Ovary (tissue), 9 donors: ENCODE data around the gene COL4A1. TPM values are rescaled to one million over a fixed set of nuclear protein-coding genes. Genes with fewer than 3 reads are reported as not detected.

Experiments
- DNase-seq, 5 donors: peaks; one replicate each; pipeline ENCODE4 v3.0.0-alpha.2; 2019 to 2020
- H3K27ac ChIP-seq, 2 donors: fragments of 200-600 bp; one replicate each; pipeline versions ENCODE4 v1.5.1 to v1.8.0; 2019 to 2022
- H3K27me3 ChIP-seq: fragments of 200-600 bp; one replicate; pipeline ENCODE4 v1.8.0; 2022
- H3K36me3 ChIP-seq: fragments of 200-600 bp; sonication (generic); one replicate; pipeline ENCODE4 v1.5.1; 2019
- H3K4me1 ChIP-seq: one replicate; pipeline ENCODE4 v1.8.1; 2013; ENCODE audit warnings: mild to moderate bottlenecking, moderate library complexity; ENCODE audit not compliant: insufficient read depth
- H3K4me3 ChIP-seq: fragments of 200-600 bp; sonication (generic); one replicate; pipeline ENCODE4 v1.5.1; 2017
- H3K9me3 ChIP-seq, 2 donors: fragments of 200-600 bp in 1 of 2; sonication (generic) in 1 of 2; one replicate each; pipeline versions ENCODE4 v1.5.1 to v1.8.1; 2013 to 2019; ENCODE audit warnings: mild to moderate bottlenecking in 1 of 2, moderate library complexity in 1 of 2
- EP300 ChIP-seq: sonication (generic); formaldehyde crosslinking; IDR thresholded peaks from one replicate; pipeline ENCODE4 v1.6.1; 2017; ENCODE audit warnings: antibody characterized with exemption
- POLR2A ChIP-seq: fragments of 450-650 bp; IDR thresholded peaks from one replicate; pipeline ENCODE4 v1.6.1; 2017; ENCODE audit warnings: antibody characterized with exemption, mild to moderate bottlenecking, moderate library complexity
- WGBS, 3 donors: extraction: QIAGEN DNeasy Blood & Tissue Kit in 1 of 3; methylation state at CpG; one replicate each; pipeline versions ENCODE4 v1.1.5 to v1.1.7; 2013 to 2017; 5-methylcytosine and 5-hydroxymethylcytosine counted together
- intact Hi-C, 4 donors: fragments of 100-400 bp; cut with DNase I; formaldehyde crosslinking; loops; one replicate each; pipeline versions ENCODE4 v1.11.0 to v1.15.1; 2022 to 2023
- polyA plus RNA-seq, 2 donors: library from polyadenylated mRNA; stranded (reverse); fragments of 200-250 nt in 1 of 2; fragments of 350-450 nt in 1 of 2; fragmentation: Illumina TruSeq in 1 of 2; extraction: RNeasy Lipid Tissue Mini Kit (QIAGEN cat#74804) in 1 of 2; gene quantifications; one replicate each; pipeline ENCODE4 v1.2.3, GENCODE V29; 2013 to 2014
- total RNA-seq, 7 donors: library from RNA; depleted of rRNA in 2 of 7; stranded (reverse); fragments of >200 nt in 2 of 7; fragmentation: NEBNext Ultra II Directional in 3 of 7; extraction: Animal tissue kit (Norgen Biotek cat#: 25700) in 3 of 7; gene quantifications; one replicate each; pipeline versions ENCODE4 v1.1.0 to v1.2.4, GENCODE V29; 2016 to 2023
- TF ChIP-seq, protein P1 (sequence below), 3 donors: fragments of 450-650 bp in 2 of 3; fragments of 200-600 bp in 1 of 3; IDR thresholded peaks; one replicate each; pipeline versions ENCODE4 v1.5.1 to v1.8.0; 2016 to 2022; ENCODE audit warnings: antibody characterized with exemption in 3 of 3, mild to moderate bottlenecking in 1 of 3
- donor health status: DM: no; HTN: no; CAD: no; lungs with moderate emphysema.
- donor health status: DM: no; HTN: no; CAD: no.
- donor health status: Bipolar disorder and iron deficiency.
- donor health status: DM: yes; HTN: yes; CAD: no.
- donor health status: DM: no; HTN: no; CAD: no.
- donor health status: DM: yes; HTN: yes; CAD: no.

The COL4A1 gene
- total and polyA plus RNA-seq, 9 donors, result 42.3 to 421 (median 87.5) TPM

DNA sequence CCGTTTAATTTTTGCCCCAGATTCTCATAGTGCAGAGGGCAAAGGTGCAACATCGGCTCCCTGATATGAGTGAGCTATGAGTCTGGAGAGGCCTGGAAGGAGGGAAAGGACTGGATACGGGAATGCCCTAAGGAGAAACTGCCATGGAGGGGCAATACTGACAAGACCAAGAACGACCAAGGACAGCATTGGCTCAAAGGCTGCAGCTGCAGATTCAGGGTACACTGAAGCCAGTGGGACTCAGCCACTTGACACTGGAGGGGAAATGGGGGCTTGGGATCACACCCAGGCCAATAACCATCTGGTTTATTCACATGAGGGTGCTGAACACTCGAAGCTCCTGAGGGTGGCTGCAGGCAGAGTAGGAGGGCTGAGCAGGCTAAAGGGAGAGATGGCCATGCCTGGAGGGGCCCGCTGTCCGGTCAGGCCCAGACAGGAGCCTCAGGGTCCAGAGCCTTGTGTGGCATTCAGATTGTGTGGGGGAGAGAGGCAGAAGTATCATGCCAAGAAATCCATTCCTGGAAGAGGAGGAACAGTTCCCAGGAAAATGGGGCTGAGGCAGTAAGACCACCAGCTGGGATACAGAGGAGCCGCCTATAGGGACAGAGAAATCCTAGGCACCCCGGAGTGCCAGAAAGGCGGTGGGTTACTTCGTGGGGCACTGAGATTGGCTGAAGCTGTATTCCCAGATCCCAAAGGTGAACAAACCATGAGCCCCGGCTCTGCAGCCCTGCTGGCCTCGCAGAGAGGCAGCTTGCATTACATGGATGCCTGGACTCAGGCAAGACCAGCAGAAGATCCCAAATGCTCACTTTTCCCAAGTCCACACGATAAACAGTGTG is 20.7 kb downstream of the COL4A1 start:
- TF ChIP-seq EP300 (no peak), POLR2A (no peak)
- TF ChIP-seq, protein P1, sequence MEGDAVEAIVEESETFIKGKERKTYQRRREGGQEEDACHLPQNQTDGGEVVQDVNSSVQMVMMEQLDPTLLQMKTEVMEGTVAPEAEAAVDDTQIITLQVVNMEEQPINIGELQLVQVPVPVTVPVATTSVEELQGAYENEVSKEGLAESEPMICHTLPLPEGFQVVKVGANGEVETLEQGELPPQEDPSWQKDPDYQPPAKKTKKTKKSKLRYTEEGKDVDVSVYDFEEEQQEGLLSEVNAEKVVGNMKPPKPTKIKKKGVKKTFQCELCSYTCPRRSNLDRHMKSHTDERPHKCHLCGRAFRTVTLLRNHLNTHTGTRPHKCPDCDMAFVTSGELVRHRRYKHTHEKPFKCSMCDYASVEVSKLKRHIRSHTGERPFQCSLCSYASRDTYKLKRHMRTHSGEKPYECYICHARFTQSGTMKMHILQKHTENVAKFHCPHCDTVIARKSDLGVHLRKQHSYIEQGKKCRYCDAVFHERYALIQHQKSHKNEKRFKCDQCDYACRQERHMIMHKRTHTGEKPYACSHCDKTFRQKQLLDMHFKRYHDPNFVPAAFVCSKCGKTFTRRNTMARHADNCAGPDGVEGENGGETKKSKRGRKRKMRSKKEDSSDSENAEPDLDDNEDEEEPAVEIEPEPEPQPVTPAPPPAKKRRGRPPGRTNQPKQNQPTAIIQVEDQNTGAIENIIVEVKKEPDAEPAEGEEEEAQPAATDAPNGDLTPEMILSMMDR (IDR thresholded peaks at IDR 0.05), result no peak
- peaks cover 25% of the 10 kb centered on the region for H3K4me1 ChIP-seq
- WGBS, 3 donors, result 78 to 83% (median 79%) methylated on average over 14 of the region's 14 CpGs
- no peaks in the 10 kb centered on the region for H3K36me3 ChIP-seq
- no peaks in the 10 kb centered on the region for H3K27me3 ChIP-seq
- no peak for DNase-seq
- peak overlapping the region in 1 of 2 donors; percentile 53 for H3K27ac ChIP-seq
- no peak overlapping the region for H3K4me3 ChIP-seq
- H3K9me3 ChIP-seq, result no peaks in the 10 kb centered on the region
- intact Hi-C loops, result no loop called here

DNA sequence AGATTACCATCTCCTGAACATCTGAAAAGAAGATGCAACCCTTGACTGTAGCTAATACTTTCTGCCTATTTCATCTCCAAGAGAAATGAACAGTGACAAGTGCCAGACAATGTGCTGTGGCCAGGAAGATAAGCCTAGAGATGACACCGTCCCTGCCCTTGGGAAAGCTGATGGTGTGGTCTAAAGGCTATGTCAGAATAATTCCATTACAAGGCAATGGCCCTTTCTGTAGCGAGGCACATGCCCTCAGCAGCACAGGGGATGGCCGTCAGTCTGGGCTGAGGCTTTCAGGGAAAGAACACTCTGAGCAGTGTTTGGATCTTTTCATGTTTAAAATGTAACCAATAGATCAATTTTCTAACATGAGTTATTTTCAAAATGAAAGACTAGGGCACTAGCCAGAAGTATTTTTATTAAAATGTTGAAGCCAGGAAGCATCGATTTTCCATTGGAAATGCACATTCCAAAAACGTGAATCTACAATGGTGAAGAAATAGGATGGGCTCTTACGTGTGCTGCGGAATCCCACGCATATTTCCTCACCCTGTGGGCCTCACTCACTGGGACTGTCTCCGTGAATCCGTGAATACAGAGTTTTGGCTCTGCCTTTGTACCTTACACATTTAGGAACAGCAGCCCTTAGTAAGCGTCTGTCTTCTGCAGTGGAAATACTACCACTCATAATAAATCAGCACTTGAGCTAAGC is 22.0 kb downstream of the COL4A1 start:
- TF ChIP-seq POLR2A, result no peak
- intact Hi-C loops, result no loop called here
- peaks cover 27% of the 10 kb centered on the region for H3K4me1 ChIP-seq

DNA sequence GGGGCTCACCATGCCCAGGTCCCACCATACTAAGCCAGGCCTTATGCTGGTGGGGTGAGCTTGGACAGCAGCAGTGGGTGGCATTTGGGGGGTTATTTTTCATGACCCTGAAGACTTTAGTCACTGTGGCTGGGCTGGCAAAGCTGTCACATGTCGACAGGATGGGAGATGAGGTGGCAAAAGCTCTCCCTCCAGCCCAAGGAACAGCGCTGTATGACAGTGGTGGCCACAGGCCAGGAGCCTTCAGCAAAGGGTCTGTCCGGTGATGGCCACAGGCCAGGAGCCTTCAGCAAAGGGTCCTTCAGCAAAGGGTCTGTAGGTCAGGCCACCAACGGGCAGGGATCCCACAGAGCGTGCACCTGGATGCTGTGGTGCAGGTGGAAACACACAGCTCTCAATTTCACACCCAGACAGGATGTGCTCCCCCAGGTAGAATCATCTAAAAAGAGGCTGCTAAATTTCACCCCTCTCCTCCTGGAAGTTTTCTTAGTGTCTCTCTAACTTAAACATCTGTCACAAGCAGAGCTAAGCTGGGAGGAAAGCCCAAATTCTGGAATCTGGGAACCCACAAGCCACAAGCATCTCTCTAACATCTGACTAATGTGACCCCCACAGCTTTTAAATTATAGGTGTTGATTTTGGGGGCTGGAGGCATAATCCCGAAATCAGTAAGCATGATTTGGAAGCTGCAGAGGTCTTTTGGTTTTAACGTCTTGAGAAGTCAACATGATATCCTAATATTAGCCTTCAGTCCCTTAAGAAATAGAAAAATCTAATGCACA is 23.0 kb downstream of the COL4A1 start:
- intact Hi-C loops, result no loop called here
- Histone ChIP-seq H3K27me3 (no peaks in the 10 kb centered on the region), H3K9me3 (no peaks in the 10 kb centered on the region), H3K36me3 (no peaks in the 10 kb centered on the region), H3K27ac (no peak overlapping the region), H3K4me1 (peaks cover 33% of the 10 kb centered on the region), H3K4me3 (no peak overlapping the region)
- DNase-seq, result no peak
- 71 to 76% (median 73%) methylated on average over 7 of the region's 7 CpGs for WGBS, 3 donors
- TF ChIP-seq, protein P1 (IDR thresholded peaks at IDR 0.05), result no peak
- TF ChIP-seq EP300 (no peak), POLR2A (no peak)

More for the DNA sequence above, 22.0 kb downstream of the COL4A1 start:
- Histone ChIP-seq H3K27ac (no peak overlapping the region), H3K27me3 (no peaks in the 10 kb centered on the region), H3K36me3 (no peaks in the 10 kb centered on the region), H3K9me3 (no peaks in the 10 kb centered on the region), H3K4me3 (no peak overlapping the region)
- 86 to 93% (median 90%) methylated on average over 11 of the region's 11 CpGs for WGBS, 3 donors
- no peak for DNase-seq

DNA sequence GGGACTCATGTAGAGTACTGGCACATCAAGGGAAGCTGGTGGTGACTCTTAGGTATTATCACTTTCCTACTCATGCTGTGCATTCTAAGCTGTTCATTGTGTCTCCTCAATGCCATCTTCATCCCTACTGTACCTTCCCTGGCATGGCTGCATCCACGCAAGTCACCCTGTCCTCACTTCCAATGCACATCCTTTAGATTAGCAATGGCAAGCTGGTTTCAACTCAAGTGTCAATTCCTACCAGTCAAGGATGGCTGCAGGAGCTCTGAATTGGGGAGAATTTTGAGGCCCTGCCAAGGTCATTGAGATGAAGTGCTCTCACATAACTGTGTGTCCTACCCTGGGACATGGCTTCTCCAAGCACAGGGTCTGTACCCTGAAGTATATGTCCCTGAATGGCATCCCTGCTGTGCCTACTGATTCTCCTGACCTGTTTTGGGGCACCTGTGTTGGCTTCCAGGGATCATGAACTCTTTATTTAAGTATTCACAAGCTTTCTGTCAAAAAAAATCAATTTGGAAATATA is 24.6 kb downstream of the COL4A1 start:
- TF ChIP-seq, protein P1 (IDR thresholded peaks at IDR 0.05), result no peak

More for the DNA sequence above, 24.6 kb downstream of the COL4A1 start:
- 95 to 100% (median 95%) methylated on average over 1 of the region's 1 CpG for WGBS, 3 donors
- H3K36me3 ChIP-seq, result no peaks in the 10 kb centered on the region
- peaks cover 34% of the 10 kb centered on the region for H3K4me1 ChIP-seq
- intact Hi-C loops, result no loop called here
- no peaks in the 10 kb centered on the region for H3K27me3 ChIP-seq
- DNase-seq, result no peak
- no peaks in the 10 kb centered on the region for H3K9me3 ChIP-seq
- no peak overlapping the region for H3K27ac ChIP-seq
- no peak overlapping the region for H3K4me3 ChIP-seq
